Body of pancreas (tissue), 4 donors: ENCODE results near the gene STXBP4.

Experiments
- POLR2A ChIP-seq, 3 donors: fragments of 450-650 bp; IDR thresholded peaks; one replicate each; pipeline ENCODE4 v1.6.1; 2016; ENCODE audit warnings: antibody characterized with exemption in 3 of 3, mild to moderate bottlenecking in 2 of 3
- TF ChIP-seq, protein P1 (sequence below), 7 experiments: fragments of 450-650 bp in 4 of 7; fragments of 200-600 bp in 3 of 7; sonication (generic) in 3 of 7; IDR thresholded peaks; one replicate each; pipeline ENCODE4 v1.5.1; 2016 to 2019; ENCODE audit warnings: antibody characterized with exemption in 7 of 7

DNA sequence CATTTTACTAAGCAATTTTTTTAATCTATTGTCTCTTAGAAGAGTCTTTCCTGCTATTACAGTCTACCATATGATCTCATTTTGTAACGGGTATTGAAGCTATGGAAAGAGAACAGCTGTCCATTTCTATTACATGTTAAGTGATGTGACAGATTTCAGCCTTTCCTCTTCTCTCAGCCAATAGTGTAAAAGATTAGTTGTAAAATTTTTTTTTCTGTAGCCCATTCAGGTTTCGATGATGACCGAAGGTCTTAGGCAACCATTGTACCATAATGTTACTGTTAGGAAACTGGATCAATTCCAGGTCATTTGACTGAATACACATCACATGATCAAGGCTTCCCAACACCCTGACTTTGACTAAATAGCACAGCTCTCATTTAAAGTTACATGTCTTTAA lies 148.6 kb downstream of the STXBP4 start:
- TF ChIP-seq, protein P1, sequence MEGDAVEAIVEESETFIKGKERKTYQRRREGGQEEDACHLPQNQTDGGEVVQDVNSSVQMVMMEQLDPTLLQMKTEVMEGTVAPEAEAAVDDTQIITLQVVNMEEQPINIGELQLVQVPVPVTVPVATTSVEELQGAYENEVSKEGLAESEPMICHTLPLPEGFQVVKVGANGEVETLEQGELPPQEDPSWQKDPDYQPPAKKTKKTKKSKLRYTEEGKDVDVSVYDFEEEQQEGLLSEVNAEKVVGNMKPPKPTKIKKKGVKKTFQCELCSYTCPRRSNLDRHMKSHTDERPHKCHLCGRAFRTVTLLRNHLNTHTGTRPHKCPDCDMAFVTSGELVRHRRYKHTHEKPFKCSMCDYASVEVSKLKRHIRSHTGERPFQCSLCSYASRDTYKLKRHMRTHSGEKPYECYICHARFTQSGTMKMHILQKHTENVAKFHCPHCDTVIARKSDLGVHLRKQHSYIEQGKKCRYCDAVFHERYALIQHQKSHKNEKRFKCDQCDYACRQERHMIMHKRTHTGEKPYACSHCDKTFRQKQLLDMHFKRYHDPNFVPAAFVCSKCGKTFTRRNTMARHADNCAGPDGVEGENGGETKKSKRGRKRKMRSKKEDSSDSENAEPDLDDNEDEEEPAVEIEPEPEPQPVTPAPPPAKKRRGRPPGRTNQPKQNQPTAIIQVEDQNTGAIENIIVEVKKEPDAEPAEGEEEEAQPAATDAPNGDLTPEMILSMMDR (IDR thresholded peaks at IDR 0.05) = no peak
- TF ChIP-seq POLR2A (IDR thresholded peaks at IDR 0.05) = no peak
